ENCODE measurements around the gene RSBN1L. TPM values are rescaled to one million over a fixed set of nuclear protein-coding genes. Genes with fewer than 3 reads are reported as not detected.

Gene RSBN1L
- total RNA-seq, 2 experiments from 2014 or later = 21.7 to 21.8 TPM

DNA sequence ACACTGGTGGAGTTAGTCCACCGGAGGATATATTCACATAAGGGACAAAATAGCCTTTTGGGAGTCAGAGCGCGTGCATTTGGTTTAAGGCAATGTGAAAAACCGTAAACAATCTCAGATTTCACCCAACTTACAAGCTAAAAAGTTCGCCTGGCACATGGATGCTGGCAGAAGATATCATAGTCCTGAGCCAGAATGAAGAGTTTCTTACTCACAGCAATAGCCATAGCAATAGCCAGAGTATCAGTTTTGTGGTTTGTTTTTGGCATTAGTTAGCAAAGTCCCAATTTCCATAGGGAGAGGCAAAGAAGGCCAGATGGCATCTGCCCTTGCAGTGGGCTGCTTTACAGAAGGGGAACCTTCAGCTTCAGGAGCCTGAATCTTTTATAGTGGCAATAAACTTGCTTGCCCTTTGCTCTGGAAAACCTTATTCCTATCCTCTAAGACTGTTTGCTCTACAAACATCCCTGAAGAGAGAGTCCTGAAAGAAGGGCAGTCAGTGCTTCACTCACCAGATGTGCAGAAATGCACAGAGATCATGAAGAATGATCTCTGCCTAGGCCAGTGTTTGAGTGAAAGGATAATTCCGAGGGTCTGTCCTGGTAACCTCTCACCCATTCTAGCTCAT lies 28.7 kb upstream of the RSBN1L start:
- H3K27me3 Mint-ChIP-seq = no peaks in the 10 kb centered on the region
- no peaks in the 10 kb centered on the region for H3K9me3 Mint-ChIP-seq
- H3K27ac Mint-ChIP-seq = no peak overlapping the region
- H3K4me1 Mint-ChIP-seq = no peaks in the 10 kb centered on the region
- H3K36me3 Mint-ChIP-seq = no peaks in the 10 kb centered on the region
- DNase-seq = no peak
- no peak overlapping the region for H3K4me3 Mint-ChIP-seq

DNA sequence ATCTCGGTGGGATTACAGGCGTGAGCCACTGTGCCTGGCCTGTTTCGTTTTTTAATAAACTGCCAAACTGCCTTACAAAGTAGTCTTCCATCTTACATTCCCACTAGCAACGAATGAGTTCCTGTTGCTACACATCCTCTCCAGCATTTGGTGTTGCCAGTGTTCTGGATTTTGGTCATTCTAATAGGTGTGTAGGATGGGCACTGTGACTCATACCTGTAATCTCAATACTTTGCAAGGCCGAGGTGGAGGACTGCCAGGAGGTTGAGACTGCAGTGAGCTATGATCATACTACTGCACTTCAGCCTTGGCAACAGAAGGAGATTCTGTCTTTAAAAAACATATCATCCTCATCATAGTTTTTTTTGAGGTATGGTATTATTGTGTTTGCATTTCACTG lies 21.4 kb upstream of the RSBN1L start:
- no peaks in the 10 kb centered on the region for H3K36me3 Mint-ChIP-seq
- DNase-seq = no peak
- no peaks in the 10 kb centered on the region for H3K4me1 Mint-ChIP-seq
- no peak overlapping the region for H3K4me3 Mint-ChIP-seq
- H3K27me3 Mint-ChIP-seq = no peaks in the 10 kb centered on the region
- H3K27ac Mint-ChIP-seq = no peak overlapping the region
- H3K9me3 Mint-ChIP-seq = no peaks in the 10 kb centered on the region

DNA sequence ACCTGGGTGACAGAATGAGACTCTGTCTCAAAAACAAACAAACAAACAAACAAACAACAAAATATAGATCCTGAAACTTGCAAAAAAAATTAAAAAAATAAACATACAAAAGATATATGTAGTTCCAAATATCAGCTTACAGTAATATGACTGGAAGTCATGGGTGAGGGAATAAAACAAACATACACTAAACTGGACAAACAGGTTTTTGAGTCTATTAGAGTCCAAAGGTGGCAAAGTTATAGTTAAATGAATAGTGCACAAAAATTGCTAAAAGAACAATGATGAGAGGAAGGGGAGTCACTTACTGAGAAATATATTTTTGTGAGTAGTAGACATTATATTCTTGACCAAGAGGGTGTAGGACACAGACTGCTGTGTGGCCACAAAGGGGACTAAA lies 16.7 kb upstream of the RSBN1L start:
- H3K36me3 Mint-ChIP-seq = peaks cover 8% of the 10 kb centered on the region
- H3K27ac Mint-ChIP-seq = no peak overlapping the region
- no peak overlapping the region for H3K4me3 Mint-ChIP-seq
- no peaks in the 10 kb centered on the region for H3K9me3 Mint-ChIP-seq
- no peaks in the 10 kb centered on the region for H3K27me3 Mint-ChIP-seq
- no peaks in the 10 kb centered on the region for H3K4me1 Mint-ChIP-seq
- DNase-seq = no peak

DNA sequence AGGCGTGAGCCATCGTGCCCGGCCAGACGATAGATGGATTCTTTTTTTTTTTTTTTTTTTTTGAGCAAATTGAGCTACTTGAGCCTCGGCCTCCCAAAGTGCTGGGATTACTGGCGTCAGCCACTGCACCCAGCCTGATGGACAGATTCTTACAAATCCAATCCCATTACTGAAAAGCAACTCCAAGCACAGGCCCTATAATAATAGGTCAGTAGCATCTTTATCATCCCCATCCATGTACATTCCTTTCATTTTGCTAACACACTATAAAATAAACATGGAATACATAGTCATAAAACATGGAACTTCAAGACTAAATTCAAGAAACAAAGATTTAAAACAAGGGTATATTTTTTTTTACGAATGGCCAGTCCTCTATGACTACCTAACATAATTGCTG lies 16.0 kb upstream of the RSBN1L start:
- Mint-ChIP-seq H3K36me3 (peaks cover 11% of the 10 kb centered on the region), H3K27me3 (no peaks in the 10 kb centered on the region), H3K4me1 (no peaks in the 10 kb centered on the region), H3K4me3 (no peak overlapping the region), H3K27ac (no peak overlapping the region), H3K9me3 (no peaks in the 10 kb centered on the region)
- DNase-seq = no peak

DNA sequence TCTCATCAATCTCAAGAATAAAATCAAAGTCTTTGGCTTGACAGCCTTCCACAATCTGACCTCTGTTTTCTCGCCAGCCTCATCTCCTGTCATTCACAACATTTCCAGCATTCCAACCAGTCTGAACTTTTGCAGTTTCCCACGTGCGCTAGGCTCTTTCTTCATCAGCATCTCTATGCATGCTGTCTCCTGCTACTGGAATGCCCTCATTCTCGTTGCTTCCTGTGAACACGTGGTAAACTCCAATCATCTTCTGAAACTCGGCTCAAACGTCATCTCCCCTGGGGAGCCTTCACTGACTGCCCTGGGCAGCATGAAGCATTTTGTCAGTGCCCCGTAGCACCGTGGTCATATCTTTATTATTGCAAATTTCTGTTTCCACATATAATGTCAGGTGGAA lies 12.2 kb upstream of the RSBN1L start:
- peaks cover 25% of the 10 kb centered on the region for H3K36me3 Mint-ChIP-seq
- H3K4me3 Mint-ChIP-seq = no peak overlapping the region
- DNase-seq = no peak
- peaks cover 18% of the 10 kb centered on the region for H3K4me1 Mint-ChIP-seq
- no peaks in the 10 kb centered on the region for H3K27me3 Mint-ChIP-seq
- H3K9me3 Mint-ChIP-seq = peaks cover 3% of the 10 kb centered on the region
- H3K27ac Mint-ChIP-seq = no peak overlapping the region

DNA sequence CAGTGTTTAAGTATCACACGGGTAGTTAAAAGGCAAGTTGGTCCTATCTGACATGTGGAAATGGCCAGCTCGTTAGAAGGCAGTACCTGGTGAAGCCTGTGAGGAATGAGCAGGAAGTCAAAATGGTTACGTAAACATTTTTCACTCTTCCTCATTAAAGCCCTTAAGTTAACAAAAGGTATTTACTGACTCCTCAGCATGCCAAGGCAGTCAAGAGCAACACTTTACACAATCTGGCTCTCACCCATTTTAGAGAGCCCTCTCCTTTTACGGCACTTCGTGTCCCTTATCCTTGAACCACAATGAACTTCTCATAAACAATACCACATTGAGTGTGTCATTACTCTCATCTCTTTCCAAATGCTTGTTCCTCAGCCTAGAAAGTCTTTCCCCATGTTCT lies 11.0 kb upstream of the RSBN1L start:
- Mint-ChIP-seq H3K4me3 (no peak overlapping the region), H3K36me3 (peaks cover 25% of the 10 kb centered on the region), H3K27ac (no peak overlapping the region), H3K27me3 (no peaks in the 10 kb centered on the region), H3K9me3 (peaks cover 3% of the 10 kb centered on the region), H3K4me1 (peaks cover 18% of the 10 kb centered on the region)
- DNase-seq = no peak

DNA sequence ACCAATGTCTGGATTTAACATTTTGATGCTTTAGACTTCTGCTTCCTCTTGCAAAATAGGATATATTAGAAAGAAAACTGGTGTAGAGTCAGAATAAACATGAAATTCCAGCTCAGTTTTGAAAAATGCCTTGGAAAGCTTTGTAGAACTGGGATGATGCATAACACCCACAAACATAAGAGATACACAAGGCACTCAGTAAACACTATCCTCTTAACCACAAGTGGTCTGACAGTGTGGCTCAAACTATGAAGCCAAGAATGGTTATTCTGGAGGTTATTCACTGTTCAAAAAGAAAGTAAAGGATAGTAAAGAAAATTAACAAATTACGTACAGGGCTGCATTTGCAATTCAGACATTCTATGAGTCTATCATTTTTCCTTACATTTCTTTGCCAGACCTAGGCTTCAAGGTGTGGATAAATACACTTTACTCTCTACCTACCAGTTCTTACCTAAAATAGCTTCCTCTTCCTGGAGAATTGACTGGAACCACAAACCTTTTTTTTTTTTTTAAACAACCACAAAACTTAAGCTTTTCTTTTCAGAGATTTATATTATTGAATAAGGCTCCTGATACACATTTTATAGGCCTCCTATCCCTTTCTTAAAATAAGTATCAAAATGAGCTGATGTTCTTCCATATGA lies 9.0 kb upstream of the RSBN1L start:
- H3K4me3 Mint-ChIP-seq = no peak overlapping the region
- no peak overlapping the region for H3K27ac Mint-ChIP-seq
- peaks cover 18% of the 10 kb centered on the region for H3K4me1 Mint-ChIP-seq

DNA sequence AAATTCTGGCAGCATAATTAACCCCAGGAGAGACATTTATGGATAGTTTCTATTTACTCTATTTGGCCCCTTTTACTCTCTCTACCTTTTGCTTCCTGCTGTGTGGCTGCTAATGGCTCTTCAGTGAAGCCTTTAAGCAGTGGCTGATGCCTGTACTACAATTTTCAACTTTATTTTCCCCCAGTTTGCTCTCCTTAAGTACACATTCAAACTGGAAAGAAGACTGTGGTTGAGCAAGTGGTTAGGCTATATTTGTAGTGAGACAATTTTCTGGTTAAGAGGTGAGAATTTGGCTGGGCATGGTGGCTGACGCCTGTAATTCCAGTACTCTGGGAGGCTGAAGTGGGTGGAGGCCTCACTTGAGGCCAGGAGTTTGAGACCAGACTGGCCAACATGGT lies 8.5 kb upstream of the RSBN1L start:
- DNase-seq = peak; percentile 19
- H3K27ac Mint-ChIP-seq = peak overlapping the region; percentile 35

More for the DNA sequence above, 9.0 kb upstream of the RSBN1L start:
- no peaks in the 10 kb centered on the region for H3K27me3 Mint-ChIP-seq
- DNase-seq = no peak
- H3K9me3 Mint-ChIP-seq = peaks cover 3% of the 10 kb centered on the region
- H3K36me3 Mint-ChIP-seq = peaks cover 31% of the 10 kb centered on the region

DNA sequence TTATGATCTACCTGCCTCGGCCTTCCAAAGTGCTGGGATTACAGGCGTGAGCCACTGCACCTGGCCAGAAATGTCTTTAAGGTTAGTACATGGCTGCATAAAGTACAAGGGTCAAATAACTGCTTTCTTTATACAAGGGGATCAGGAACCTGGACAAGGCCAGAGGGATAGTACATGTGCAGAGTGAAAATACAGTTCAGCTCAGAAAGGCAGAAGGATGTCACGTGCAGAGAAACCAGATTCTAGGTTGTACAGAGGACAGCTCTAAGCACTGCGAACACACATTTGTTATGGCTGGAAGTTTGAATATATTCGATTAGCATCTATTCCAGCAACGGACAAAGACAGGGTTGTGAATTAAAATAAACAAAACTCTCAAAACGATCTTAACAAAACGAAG lies 6.0 kb upstream of the RSBN1L start:
- no peaks in the 10 kb centered on the region for H3K27me3 Mint-ChIP-seq
- H3K36me3 Mint-ChIP-seq = peaks cover 33% of the 10 kb centered on the region
- no peak overlapping the region for H3K27ac Mint-ChIP-seq
- peaks cover 3% of the 10 kb centered on the region for H3K9me3 Mint-ChIP-seq
- no peak for DNase-seq
- H3K4me1 Mint-ChIP-seq = peaks cover 31% of the 10 kb centered on the region
- H3K4me3 Mint-ChIP-seq = no peak overlapping the region

More for the DNA sequence above, 8.5 kb upstream of the RSBN1L start:
- H3K9me3 Mint-ChIP-seq = peaks cover 3% of the 10 kb centered on the region
- peaks cover 31% of the 10 kb centered on the region for H3K36me3 Mint-ChIP-seq
- no peak overlapping the region for H3K4me3 Mint-ChIP-seq
- H3K27me3 Mint-ChIP-seq = no peaks in the 10 kb centered on the region
- peaks cover 20% of the 10 kb centered on the region for H3K4me1 Mint-ChIP-seq

DNA sequence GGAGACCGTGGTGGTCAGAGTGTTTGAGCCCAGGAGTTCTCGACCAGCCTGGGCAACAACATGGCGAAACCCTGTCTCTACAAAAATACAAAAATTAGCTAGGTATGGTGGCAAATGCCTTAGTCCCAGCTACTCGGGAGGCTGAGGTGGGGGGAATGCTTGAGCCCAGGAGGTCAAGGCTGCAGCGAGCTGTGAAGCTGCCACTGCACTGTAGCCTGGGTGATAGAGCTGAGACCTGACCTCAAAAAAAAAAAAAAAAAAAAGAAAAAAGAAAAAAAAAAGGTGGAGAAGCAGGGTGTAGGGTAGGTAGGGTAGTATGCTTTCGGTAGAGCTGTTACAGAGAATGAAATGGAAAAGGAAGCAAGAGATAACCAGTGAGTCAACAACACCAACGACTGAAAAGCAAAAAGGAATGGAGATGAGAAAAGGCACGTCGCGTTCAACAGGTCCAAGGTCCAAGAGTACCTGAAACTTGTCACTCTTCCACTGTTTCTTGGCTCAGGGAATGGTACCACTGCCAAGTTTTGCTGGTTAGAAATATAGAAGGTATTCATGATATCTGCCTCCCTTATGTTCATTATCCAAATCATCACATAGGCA lies 4.3 kb upstream of the RSBN1L start:
- H3K4me3 Mint-ChIP-seq = no peak overlapping the region
- peaks cover 27% of the 10 kb centered on the region for H3K4me1 Mint-ChIP-seq
- peaks cover 3% of the 10 kb centered on the region for H3K9me3 Mint-ChIP-seq
- DNase-seq = no peak
- no peak overlapping the region for H3K27ac Mint-ChIP-seq
- H3K36me3 Mint-ChIP-seq = peaks cover 31% of the 10 kb centered on the region
- H3K27me3 Mint-ChIP-seq = no peaks in the 10 kb centered on the region

DNA sequence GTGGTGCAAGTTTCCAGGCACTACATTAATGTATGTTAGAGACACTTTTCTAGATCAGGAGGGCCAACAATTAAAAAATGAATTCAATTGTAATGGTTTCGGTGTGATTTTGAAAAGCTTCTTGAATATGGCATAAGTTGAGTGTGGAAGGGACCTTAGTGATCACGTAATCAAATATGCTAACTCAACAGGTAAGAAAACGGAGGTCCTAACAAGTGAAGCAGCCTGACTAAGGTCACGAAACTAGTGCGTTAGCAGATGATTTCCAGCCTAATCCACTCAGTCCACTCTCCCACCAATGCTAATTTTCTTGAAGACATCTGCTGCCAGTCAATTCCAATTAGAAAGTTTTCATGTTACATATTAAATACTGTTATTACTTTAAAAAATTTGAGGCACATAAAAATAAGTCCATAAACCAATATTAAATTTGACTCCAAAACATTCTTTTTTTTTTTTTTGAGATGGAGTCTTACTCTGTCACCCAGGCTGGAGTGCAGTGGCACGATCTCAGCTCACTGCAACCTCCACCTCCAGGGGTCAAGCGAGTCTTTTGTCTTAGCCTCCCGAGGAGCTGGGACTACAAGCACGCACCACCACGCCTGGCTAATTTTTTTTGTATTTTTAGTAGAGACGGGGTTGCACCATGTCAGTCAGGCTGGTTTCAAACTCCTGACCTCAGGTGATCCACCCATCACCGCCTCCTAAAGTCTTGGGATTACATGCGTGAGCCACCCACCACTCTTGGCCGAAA lies 2.3 kb upstream of the RSBN1L start:
- no peak overlapping the region for H3K27ac Mint-ChIP-seq
- peaks cover 21% of the 10 kb centered on the region for H3K4me1 Mint-ChIP-seq

DNA sequence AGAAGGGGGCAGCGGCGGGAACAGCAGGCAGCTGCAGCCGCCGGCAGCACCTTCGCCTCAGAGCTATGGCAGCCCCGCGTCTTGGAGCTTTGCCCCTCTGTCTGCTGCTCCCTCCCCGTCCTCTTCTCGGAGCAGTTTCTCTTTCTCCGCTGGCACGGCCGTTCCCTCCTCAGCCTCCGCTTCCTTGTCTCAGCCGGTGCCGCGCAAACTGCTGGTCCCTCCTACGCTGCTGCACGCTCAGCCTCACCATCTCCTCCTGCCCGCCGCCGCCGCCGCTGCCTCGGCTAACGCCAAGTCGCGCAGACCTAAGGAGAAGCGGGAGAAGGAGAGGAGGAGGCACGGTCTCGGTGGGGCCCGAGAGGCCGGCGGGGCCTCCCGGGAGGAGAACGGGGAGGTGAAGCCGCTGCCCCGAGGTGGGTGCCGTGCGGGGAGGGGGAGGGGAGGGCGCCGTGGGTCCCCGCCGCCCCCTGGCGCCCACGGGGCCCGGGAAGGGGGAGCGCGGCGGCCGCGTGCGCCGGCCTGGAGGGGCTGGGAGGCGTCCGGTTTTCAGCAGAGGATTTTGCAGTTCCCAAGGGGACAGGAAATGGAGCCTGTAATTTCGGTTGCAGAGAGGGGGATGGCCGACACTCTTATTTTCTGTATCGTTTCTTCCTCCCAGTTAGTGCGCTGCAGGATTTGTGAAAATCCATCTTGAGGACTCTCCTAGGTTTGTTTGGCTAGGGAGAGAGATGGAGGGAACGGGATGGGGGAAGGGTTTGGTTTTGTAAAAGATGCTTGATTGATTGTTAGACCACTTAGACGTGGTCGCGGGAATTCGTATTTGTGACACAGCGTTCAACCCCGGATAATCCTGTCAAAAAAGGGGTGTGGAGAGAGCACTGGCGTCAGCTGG lies 630 bp downstream of the RSBN1L start:
- Mint-ChIP-seq H3K9me3 (peaks cover 2% of the 10 kb centered on the region), H3K27ac (peak overlapping the region; percentile 97), H3K4me3 (peak overlapping the region; percentile 97), H3K36me3 (peaks cover 34% of the 10 kb centered on the region), H3K27me3 (no peaks in the 10 kb centered on the region), H3K4me1 (peaks cover 41% of the 10 kb centered on the region)
- peak; percentile 74 for DNase-seq

More for the DNA sequence above, 2.3 kb upstream of the RSBN1L start:
- H3K9me3 Mint-ChIP-seq = no peaks in the 10 kb centered on the region
- no peaks in the 10 kb centered on the region for H3K27me3 Mint-ChIP-seq
- peak overlapping the region; percentile 10 for H3K4me3 Mint-ChIP-seq
- no peak for DNase-seq
- H3K36me3 Mint-ChIP-seq = peaks cover 22% of the 10 kb centered on the region

DNA sequence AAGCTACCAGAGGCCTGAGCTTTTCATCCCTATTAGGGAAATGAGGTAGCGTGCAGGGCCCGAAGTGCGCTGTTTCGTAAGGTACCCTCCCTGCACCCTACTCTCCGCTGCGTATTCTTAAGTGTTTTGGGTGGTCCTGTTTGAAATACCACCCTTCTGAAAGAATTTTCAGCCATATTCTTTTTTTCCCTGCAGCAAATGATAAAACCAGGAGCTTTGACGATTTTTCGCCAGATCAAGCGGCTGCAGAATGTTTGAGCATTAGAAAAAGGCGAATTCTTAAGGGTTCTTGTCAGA lies 1.2 kb downstream of the RSBN1L start:
- no peaks in the 10 kb centered on the region for H3K27me3 Mint-ChIP-seq
- H3K27ac Mint-ChIP-seq = peak overlapping the region; percentile 97
- peaks cover 34% of the 10 kb centered on the region for H3K36me3 Mint-ChIP-seq
- peaks cover 3% of the 10 kb centered on the region for H3K9me3 Mint-ChIP-seq
- H3K4me1 Mint-ChIP-seq = peaks cover 43% of the 10 kb centered on the region
- DNase-seq = no peak
- H3K4me3 Mint-ChIP-seq = peak overlapping the region; percentile 97

DNA sequence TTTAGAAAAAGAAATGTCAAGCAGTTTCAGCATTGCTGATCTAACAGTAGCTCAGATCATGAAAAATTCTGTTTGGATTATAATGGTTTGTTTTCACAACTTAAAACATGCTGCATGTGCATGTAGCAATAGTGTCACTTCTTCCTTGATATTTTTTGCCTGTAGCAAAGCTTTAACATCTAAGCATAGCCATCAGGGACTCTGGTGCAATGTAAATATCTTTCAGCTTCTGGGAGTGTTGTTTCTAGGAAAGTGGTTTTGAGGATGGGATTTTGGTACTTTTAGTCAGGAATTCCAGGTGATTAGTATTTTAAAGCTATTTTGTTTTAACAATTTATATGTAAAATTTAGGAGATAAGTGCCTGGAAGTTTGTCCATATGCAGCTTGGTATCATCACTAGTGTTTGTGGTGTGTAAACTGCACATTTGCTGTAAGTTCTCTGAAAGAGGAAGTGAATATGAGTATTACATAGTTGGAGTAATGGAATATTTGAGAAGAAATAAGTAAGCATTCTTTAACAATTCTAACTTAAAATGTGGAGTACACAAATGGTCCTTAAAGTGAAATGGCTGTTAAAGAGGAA lies 1.9 kb downstream of the RSBN1L start:
- Mint-ChIP-seq H3K27me3 (no peaks in the 10 kb centered on the region), H3K4me1 (peaks cover 47% of the 10 kb centered on the region), H3K4me3 (peak overlapping the region; percentile 97), H3K9me3 (peaks cover 3% of the 10 kb centered on the region), H3K36me3 (peaks cover 36% of the 10 kb centered on the region), H3K27ac (peak overlapping the region; percentile 97)
- no peak for DNase-seq
